K562 (cell line): ENCODE results near the gene MTERF4.

Source experiments
- ATF2 ChIP-seq: sonication (generic); formaldehyde crosslinking; IDR thresholded peaks from 2 replicates; pipeline ENCODE4 v1.8.1; 2022; ENCODE audit warnings: missing genetic modification reagents
- CEBPG ChIP-seq, 3 experiments: fragments of 200-800 bp in 1 of 3; sonication (Bioruptor generic) in 1 of 3; sonication (generic) in 1 of 3; formaldehyde crosslinking in 1 of 3; IDR thresholded peaks in 2 of 3; conservative IDR thresholded peaks in 1 of 3; 2 replicates each; pipeline versions ENCODE4 v1.6.1 to v1.8.0; 2016 to 2022; ENCODE audit warnings: missing compliant biosample characterization in 2 of 3, missing genetic modification characterization in 2 of 3, mild to moderate bottlenecking in 1 of 3, missing genetic modification reagents in 1 of 3
- CTCF ChIP-seq, 3 experiments: IDR thresholded peaks in 2 of 3; conservative IDR thresholded peaks in 1 of 3; 2 replicates each; pipeline ENCODE4 v1.5.1; 2011 to 2012; ENCODE audit warnings: low read length in 3 of 3, mild to moderate bottlenecking in 3 of 3, control low read depth in 2 of 3, improper control_type of control experiment in 1 of 3, inconsistent platforms in 1 of 3, low read depth in 1 of 3, mixed read lengths in 1 of 3, moderate library complexity in 1 of 3; ENCODE audit not compliant: insufficient read depth in 2 of 3
- FOXJ3 ChIP-seq: sonication (generic); formaldehyde crosslinking; IDR thresholded peaks from 2 replicates; pipeline ENCODE4 v1.4.0; 2020; ENCODE audit warnings: mild to moderate bottlenecking, missing genetic modification reagents
- GATAD2B ChIP-seq: fragments of 450-650 bp; IDR thresholded peaks from 2 replicates; pipeline ENCODE4 v1.6.1; 2017; ENCODE audit warnings: mild to moderate bottlenecking, borderline replicate concordance
- MAFK ChIP-seq: IDR thresholded peaks from 2 replicates; pipeline ENCODE4 v1.6.1; 2011; ENCODE audit warnings: low read length, improper control_type of control experiment
- POU5F1 ChIP-seq: fragments of 150-350 bp; IDR thresholded peaks from 2 replicates; pipeline ENCODE4 v1.6.1; 2014; ENCODE audit warnings: borderline replicate concordance, low read length, low read depth, mild to moderate bottlenecking; ENCODE audit not compliant: partially characterized antibody
- RERE ChIP-seq: sonication (generic); formaldehyde crosslinking; IDR thresholded peaks from 2 replicates; pipeline ENCODE4 v1.8.0; 2023; ENCODE audit warnings: missing genetic modification reagents, mild to moderate bottlenecking, borderline replicate concordance
- YY1 ChIP-seq, 3 experiments: IDR thresholded peaks; 2 replicates each; pipeline ENCODE4 v1.6.1; 2011; ENCODE audit warnings: low read length in 2 of 3, mild to moderate bottlenecking in 2 of 3, moderate library complexity in 2 of 3, borderline replicate concordance in 1 of 3, control low read depth in 1 of 3, low read depth in 1 of 3; ENCODE audit not compliant: insufficient read depth in 3 of 3, insufficient replicate concordance in 2 of 3, control insufficient read depth in 1 of 3, insufficient read length in 1 of 3; ENCODE audit errors: extremely low read depth in 1 of 3
- ZNF583 ChIP-seq: fragments of 250-450 bp; sonication (Bioruptor Pico); IDR thresholded peaks from 2 replicates; pipeline ENCODE4 v1.4.0; 2020

- no peak for TF ChIP-seq RERE (CRISPR knock-in tag)
- TF ChIP-seq YY1 (IDR thresholded peaks at IDR 0.05; ENCODE audit: borderline replicate concordance in 1 of 3, control insufficient read depth in 1 of 3, extremely low read depth in 1 of 3, insufficient read depth in 3 of 3, insufficient read length in 1 of 3, insufficient replicate concordance in 2 of 3, low read depth in 1 of 3, low read length in 2 of 3) = no peak
- no peak for TF ChIP-seq CTCF (IDR thresholded peaks at IDR 0.05 in 2 of 3, conservative IDR thresholded peaks at IDR 0.05 in 1 of 3; ENCODE audit: insufficient read depth in 2 of 3, low read depth in 1 of 3, low read length in 3 of 3)
- TF ChIP-seq MAFK = no peak
- TF ChIP-seq FOXJ3 (CRISPR knock-in tag) = no peak
- TF ChIP-seq POU5F1 = no peak
- TF ChIP-seq CEBPG (CRISPR knock-in tag; IDR thresholded peaks at IDR 0.05) = no peak
- no peak for TF ChIP-seq CEBPG (tag; conservative IDR thresholded peaks at IDR 0.05 in 1 of 2, IDR thresholded peaks at IDR 0.05 in 1 of 2)
- TF ChIP-seq ATF2 (CRISPR knock-in tag) = no peak
- no peak for TF ChIP-seq GATAD2B
- no peak for TF ChIP-seq ZNF583 (CRISPR knock-in tag)
Measured at GRCh38 chr2:241052677-241053360, 49.3 kb downstream of the MTERF4 start.
